Endothelial cell of umbilical vein (primary cell): Measurements from ENCODE around the gene PROB1. TPM values are rescaled to one million over a fixed set of nuclear protein-coding genes. Genes with fewer than 3 reads are reported as not detected.

ENCODE experiments used
- BruUV-seq: library from RNA; stranded (reverse); fragments of 400-500 nt; replicated peaks from 2 replicates; lab custom pipeline; 2021; lab: Mats Ljungman, UMichigan
- CTCF ChIA-PET: fragments of 300-600, 350-600 bp; sonication (Branson Sonifier 250); formaldehyde crosslinking; loops from one replicate; lab custom pipeline; 2021; ENCODE audit warnings: antibody characterized with exemption, inconsistent platforms; lab: Charles Lee
- POLR2A ChIA-PET: fragments of 300-600, 350-600 bp; sonication (Branson Sonifier 250); formaldehyde crosslinking; loops from one replicate; lab custom pipeline; 2021; ENCODE audit warnings: antibody characterized with exemption, inconsistent platforms; lab: Charles Lee
- DNase-seq: peaks from one replicate; pipeline ENCODE4 v3.0.0-alpha.2; 2011; ENCODE audit warnings: low read depth, low spot score
- FAIRE-seq: peaks from 2 replicates; lab custom pipeline; 2011; peaks lifted over from hg19 to GRCh38; lab: Jason Lieb, UNC
- H2AFZ ChIP-seq: 2 replicates; pipeline ENCODE4 v1.6.0; 2012; ENCODE audit warnings: low read depth, low read length, control low read depth, inconsistent platforms
- H3K27ac ChIP-seq: 2 replicates; pipeline ENCODE4 v1.5.1; 2011; ENCODE audit warnings: low read depth, mild to moderate bottlenecking, control low read depth, low read length, moderate library complexity; ENCODE audit not compliant: insufficient read depth
- H3K27me3 ChIP-seq, 2 experiments: 2 replicates each; pipeline versions ENCODE4 v1.6.0 to v1.6.1; 2011; ENCODE audit warnings: low read length in 2 of 2, mixed read lengths in 1 of 2; ENCODE audit not compliant: control insufficient read depth in 2 of 2, insufficient read depth in 2 of 2
- H3K36me3 ChIP-seq, 2 experiments: 2 replicates in 1 of 2; 3 replicates in 1 of 2; pipeline ENCODE4 v1.5.1; 2011; ENCODE audit warnings: low read length in 2 of 2, mild to moderate bottlenecking in 1 of 2, moderate library complexity in 1 of 2; ENCODE audit not compliant: control insufficient read depth in 2 of 2, insufficient read depth in 2 of 2; ENCODE audit errors: extremely low read depth in 1 of 2
- H3K4me1 ChIP-seq: 3 replicates; pipeline ENCODE4 v1.5.1; 2011; ENCODE audit warnings: mild to moderate bottlenecking, low read length; ENCODE audit not compliant: control insufficient read depth, insufficient read depth; ENCODE audit errors: extremely low read depth
- H3K4me2 ChIP-seq: 2 replicates; pipeline ENCODE4 v1.6.1; 2011; ENCODE audit warnings: low read length, control low read depth, mixed read lengths; ENCODE audit not compliant: insufficient read depth
- H3K4me3 ChIP-seq, 3 experiments: fragments of 200-600 bp in 1 of 3; sonication (generic), shearing (Covaris generic) in 1 of 3; replicated peaks in 1 of 3; 2 replicates each; pipeline ENCODE4 v1.5.1; 2011 to 2016; ENCODE audit warnings: control low read depth in 3 of 3, low read length in 3 of 3, mild to moderate bottlenecking in 2 of 3, inconsistent platforms in 1 of 3, low read depth in 1 of 3, moderate library complexity in 1 of 3; ENCODE audit not compliant: insufficient read depth in 1 of 3
- H3K79me2 ChIP-seq: 2 replicates; pipeline ENCODE4 v1.6.0; 2012; ENCODE audit warnings: low read length, inconsistent platforms; ENCODE audit not compliant: control insufficient read depth, insufficient read depth
- H3K9ac ChIP-seq: replicated peaks from 2 replicates; pipeline ENCODE3; 2011; ENCODE audit warnings: low read length, control low read depth; ENCODE audit not compliant: insufficient read depth; ENCODE audit errors: extremely low read depth
- H3K9me1 ChIP-seq: replicated peaks from 3 replicates; pipeline ENCODE4 v1.6.0; 2011; ENCODE audit warnings: mild to moderate bottlenecking, low read length; ENCODE audit not compliant: control insufficient read depth, insufficient read depth; ENCODE audit errors: extremely low read depth
- H3K9me3 ChIP-seq: replicated peaks from 2 replicates; pipeline ENCODE4 v1.5.1; 2012; ENCODE audit warnings: low read length, inconsistent platforms; ENCODE audit not compliant: control insufficient read depth, insufficient read depth
- H4K20me1 ChIP-seq: replicated peaks from 2 replicates; pipeline ENCODE3; 2011; ENCODE audit warnings: mild to moderate bottlenecking, low read length; ENCODE audit not compliant: control insufficient read depth, insufficient read depth; ENCODE audit errors: extremely low read depth
- CTCF ChIP-seq, 2 donors: IDR thresholded peaks; 1 replicate in 1 of 2; 2 replicates in 1 of 2; pipeline ENCODE4 v1.5.1; 2011; ENCODE audit warnings: low read length in 2 of 2, mild to moderate bottlenecking in 2 of 2, moderate library complexity in 2 of 2, control low read depth in 1 of 2, inconsistent platforms in 1 of 2, low read depth in 1 of 2; ENCODE audit not compliant: insufficient read depth in 1 of 2; ENCODE audit errors: extremely low read depth in 1 of 2
- EZH2 ChIP-seq: IDR thresholded peaks from 2 replicates; pipeline ENCODE4 v1.6.1; 2012; ENCODE audit warnings: borderline replicate concordance, low read depth, mild to moderate bottlenecking, moderate library complexity, low read length, inconsistent platforms; ENCODE audit not compliant: severe bottlenecking
- FOS ChIP-seq: IDR thresholded peaks from 2 replicates; pipeline ENCODE4 v1.6.1; 2011; ENCODE audit warnings: mild to moderate bottlenecking, low read length, moderate library complexity, borderline replicate concordance; ENCODE audit not compliant: insufficient read depth
- GATA2 ChIP-seq: IDR thresholded peaks from 2 replicates; pipeline ENCODE4 v1.7.0; 2011; ENCODE audit warnings: low read depth, mild to moderate bottlenecking, moderate library complexity, mixed read lengths, low read length; ENCODE audit not compliant: insufficient read length, insufficient read depth
- JUN ChIP-seq: IDR thresholded peaks from 2 replicates; pipeline ENCODE4 v1.6.1; 2011; ENCODE audit warnings: borderline replicate concordance, low read depth; ENCODE audit not compliant: insufficient read length, insufficient read depth
- MAX ChIP-seq: IDR thresholded peaks from 2 replicates; pipeline ENCODE4 v1.6.1; 2011; ENCODE audit not compliant: insufficient read depth, insufficient read length
- MYC ChIP-seq: IDR thresholded peaks from one replicate; pipeline ENCODE4 v1.6.1; 2011; ENCODE audit warnings: mild to moderate bottlenecking, low read depth, low read length
- POLR2A ChIP-seq: IDR thresholded peaks from 2 replicates; pipeline ENCODE4 v1.6.1; 2012; ENCODE audit warnings: low read depth, mild to moderate bottlenecking, control low read depth, low read length
- POLR2AphosphoS5 ChIP-seq: IDR thresholded peaks from 2 replicates; pipeline ENCODE4 v1.6.1; 2012; ENCODE audit warnings: low read depth, mild to moderate bottlenecking, control low read depth, low read length, moderate library complexity; ENCODE audit not compliant: insufficient read depth
- dilution Hi-C: fragments of 300-500 bp; cut with MboI; formaldehyde crosslinking; loops from one replicate; pipeline ENCODE4 v1.15.0; 2019; ENCODE audit warnings: low sequenced_read_pairs; ENCODE audit not compliant: extremely low pct_ligation_motif_present
- intact Hi-C: fragments of 100-400 bp; cut with micrococcal nuclease; formaldehyde crosslinking; loops from one replicate; pipeline ENCODE4 v1.10.0; 2022
- polyA plus RNA-seq, 4 experiments: library from polyadenylated mRNA; depleted of rRNA in 3 of 4; stranded (reverse) in 3 of 4; unstranded in 1 of 4; fragments of >200 nt; gene quantifications; 2 replicates each; pipeline versions ENCODE4 v1.2.1 to v1.2.3, GENCODE V29; 2011 to 2012; ENCODE audit warnings: missing spikeins in 1 of 4
- total RNA-seq: library from RNA; stranded (reverse); gene quantifications from 2 replicates; pipeline ENCODE4 v1.2.3, GENCODE V29; 2021

Gene PROB1
- total and polyA plus RNA-seq, 2 donors (not counting 3 experiments of a cell fraction or from before 2014, with no cell fraction given), result 0.47 to 1.9 TPM

GRCh38 chr5:139390639-139391569, 4.0 kb downstream of the PROB1 start:
- TF ChIP-seq JUN (no peak), FOS (no peak), CTCF (IDR thresholded peaks at IDR 0.05; ENCODE audit: extremely low read depth in 1 of 2, insufficient read depth in 1 of 2, low read depth in 1 of 2, low read length in 2 of 2) (no peak), EZH2 (no peak), MYC (no peak), GATA2 (no peak), MAX (no peak), POLR2A (no peak), POLR2AphosphoS5 (no peak)
- Histone ChIP-seq H3K4me2 (no peak overlapping the region), H3K36me3 (no peaks in the 10 kb centered on the region), H3K4me1 (peaks cover 12% of the 10 kb centered on the region), H3K79me2 (no peaks in the 10 kb centered on the region), H3K27ac (no peak overlapping the region), H3K27me3 (peaks cover 7 to 14% of the 10 kb centered on the region in 2 experiments), H3K9ac (no peak overlapping the region), H3K4me3 (no peak overlapping the region), H2AFZ (no peak overlapping the region), H4K20me1 (no peaks in the 10 kb centered on the region), H3K9me1 (no peaks in the 10 kb centered on the region), H3K9me3 (no peaks in the 10 kb centered on the region)
- dilution Hi-C loops (no loop called here), intact Hi-C loops (loop anchor here (5.0 kb wide), 1 partner anchor 99 kb away; the partner anchor contains the start of gene MATR3)
- FAIRE-seq (no peak), DNase-seq (no peak)
- BruUV-seq, result no TSS peak
- ChIA-PET POLR2A (no interaction called here), CTCF (interaction anchor here (1.3 to 1.4 kb wide), 3 partner anchors 9 to 28 kb away, joined by 3 to 7 read pairs (median 4); no protein-coding TSS in a partner anchor)
